Stimulated activated CD4-positive, alpha-beta T cell treated with anti-CD3 and anti-CD28 coated beads, Interleukin-12 subunit alpha, Interleukin-12 subunit beta, amount 100 ng/mL, for 48 hours (primary cell): ENCODE results near the gene ITM2A.

Experiments
- DNase-seq, 3 donors: peaks; one replicate each; pipeline ENCODE4 v3.0.0-alpha.2; 2020; ENCODE audit warnings: low read depth in 2 of 3, low spot score in 1 of 3

ITM2A gene

DNA sequence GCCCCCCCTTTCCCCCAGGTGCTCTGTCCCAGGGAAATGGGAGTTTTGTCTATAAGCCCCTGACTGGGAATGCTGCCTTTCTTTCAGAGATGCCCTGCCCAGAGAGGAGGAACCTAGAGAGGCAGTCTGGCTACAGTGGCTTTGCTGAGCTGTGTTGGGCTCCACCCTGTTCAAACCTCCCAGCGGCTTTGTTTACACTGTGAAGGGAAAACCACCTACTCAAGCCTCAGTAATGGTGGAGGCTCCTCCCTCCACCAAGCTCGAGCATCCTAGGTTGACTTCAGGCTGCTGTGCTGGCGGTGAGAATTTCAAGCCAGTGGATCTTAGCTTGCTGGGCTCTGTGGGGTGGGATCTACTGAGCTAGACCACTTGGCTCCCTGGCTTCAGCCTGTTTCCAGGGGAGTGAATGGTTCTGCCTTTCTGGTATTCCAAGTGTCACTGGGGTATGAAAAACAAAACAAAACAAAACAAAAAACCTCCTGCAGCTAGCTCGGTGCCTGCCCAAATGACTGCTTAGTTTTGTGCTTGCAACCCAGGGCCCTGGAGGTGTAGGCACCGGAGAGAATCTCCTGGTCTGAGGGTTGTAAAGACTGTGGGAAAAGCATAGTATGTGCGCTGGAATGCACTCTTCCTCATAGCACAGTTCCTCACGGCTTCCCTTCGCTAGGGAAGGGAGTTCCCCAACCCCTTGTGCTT is 41.7 kb downstream of the ITM2A start:
- DNase-seq, result peak in 1 of 3 donors; percentile 4
